Smooth muscle cell (in vitro differentiated cells): Measurements from ENCODE around the gene ZP1. TPM values are rescaled to one million over a fixed set of nuclear protein-coding genes. Genes with fewer than 3 reads are reported as not detected.

ENCODE experiments used
- DNase-seq: peaks from one replicate; lab custom pipeline; 2025; ENCODE audit not compliant: unreplicated experiment; lab: John Stamatoyannopoulos, UW
- H2AFZ ChIP-seq: fragments of 200-600 bp; sonication (generic); 2 replicates; pipeline ENCODE4 v1.6.0; 2016; ENCODE audit warnings: antibody characterized with exemption, low read depth, mild to moderate bottlenecking
- H3F3A ChIP-seq: fragments of 200-600 bp; sonication (generic); 2 replicates; pipeline ENCODE4 v1.6.0; 2017; ENCODE audit warnings: antibody characterized with exemption, low read depth
- H3K27ac ChIP-seq: fragments of 200-600 bp; sonication (generic); 2 replicates; pipeline ENCODE4 v1.5.1; 2016; ENCODE audit warnings: low read depth, mild to moderate bottlenecking
- H3K27me3 ChIP-seq: fragments of 200-600 bp; sonication (generic); 2 replicates; pipeline ENCODE4 v1.6.1; 2016; ENCODE audit warnings: low read depth, mild to moderate bottlenecking
- H3K36me3 ChIP-seq: fragments of 200-600 bp; sonication (generic); 2 replicates; pipeline ENCODE4 v1.5.1; 2016; ENCODE audit warnings: low read depth
- H3K4me1 ChIP-seq: fragments of 200-600 bp; sonication (generic); 2 replicates; pipeline ENCODE4 v1.5.1; 2016; ENCODE audit warnings: low read depth
- H3K4me2 ChIP-seq: fragments of 200-600 bp; sonication (generic); 2 replicates; pipeline ENCODE4 v1.6.0; 2016; ENCODE audit warnings: mild to moderate bottlenecking
- H3K4me3 ChIP-seq: fragments of 200-600 bp; sonication (generic); 2 replicates; pipeline ENCODE4 v1.5.1; 2016; ENCODE audit warnings: mild to moderate bottlenecking
- H3K79me2 ChIP-seq: fragments of 200-600 bp; sonication (generic); 2 replicates; pipeline ENCODE4 v1.6.0; 2016; ENCODE audit warnings: low read depth, mild to moderate bottlenecking
- H3K9ac ChIP-seq: fragments of 200-600 bp; sonication (generic); 2 replicates; pipeline ENCODE4 v1.6.0; 2016; ENCODE audit warnings: low read depth
- H3K9me3 ChIP-seq: fragments of 200-600 bp; sonication (generic); replicated peaks from 2 replicates; pipeline ENCODE4 v1.5.1; 2016; ENCODE audit warnings: low read depth
- H4K20me1 ChIP-seq: fragments of 200-600 bp; sonication (generic); 2 replicates; pipeline ENCODE4 v1.6.0; 2016; ENCODE audit warnings: low read depth
- WGBS: methylation state at CpG from one replicate; pipeline ENCODE4 v1.1.7; 2016; ENCODE audit warnings: low lambda C conversion rate; 5-methylcytosine and 5-hydroxymethylcytosine counted together
- polyA plus RNA-seq: library from polyadenylated mRNA; unstranded; fragments of >200 nt; fragmentation: Nextera tagmentation; extraction: Ambion mirVana; gene quantifications from 2 replicates; pipeline ENCODE4 v1.2.1, GENCODE V29; 2016
- total RNA-seq: library from RNA; depleted of rRNA; stranded (reverse); fragments of >200 nt; gene quantifications from 2 replicates; pipeline ENCODE4 v1.2.3, GENCODE V29; 2014
- TF ChIP-seq, protein P1 (sequence below): fragments of 200-600 bp; sonication (generic); IDR thresholded peaks from 2 replicates; pipeline ENCODE4 v1.5.1; 2017; ENCODE audit warnings: borderline replicate concordance, mild to moderate bottlenecking, antibody characterized with exemption; ENCODE audit not compliant: insufficient read depth, poor library complexity, severe bottlenecking

Gene ZP1
- total and polyA plus RNA-seq, 2 experiments from 2014 or later, result 0.94 to 2.9 TPM

DNA sequence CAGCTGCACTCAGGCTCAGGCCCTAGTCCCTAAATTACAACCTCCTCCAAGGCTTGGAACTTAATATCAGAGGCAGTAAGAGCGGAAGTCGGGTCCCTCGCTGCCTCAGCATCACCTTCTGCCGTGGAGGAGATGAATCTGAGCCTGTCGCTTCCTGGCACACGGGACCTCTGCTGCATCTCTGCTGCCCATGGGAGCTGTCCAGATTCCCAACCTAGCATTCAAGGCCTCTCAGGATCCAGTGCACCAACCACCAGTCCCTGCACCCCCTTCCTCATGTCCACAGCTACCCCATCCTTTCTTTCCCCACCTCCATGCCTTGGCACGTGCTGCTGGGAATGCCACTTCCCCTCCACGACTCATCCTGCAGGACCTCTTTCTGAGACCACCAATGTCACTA lies 9.1 kb upstream of the ZP1 start:
- H3K4me1 ChIP-seq, result no peaks in the 10 kb centered on the region
- H4K20me1 ChIP-seq, result no peaks in the 10 kb centered on the region
- TF ChIP-seq, protein P1, sequence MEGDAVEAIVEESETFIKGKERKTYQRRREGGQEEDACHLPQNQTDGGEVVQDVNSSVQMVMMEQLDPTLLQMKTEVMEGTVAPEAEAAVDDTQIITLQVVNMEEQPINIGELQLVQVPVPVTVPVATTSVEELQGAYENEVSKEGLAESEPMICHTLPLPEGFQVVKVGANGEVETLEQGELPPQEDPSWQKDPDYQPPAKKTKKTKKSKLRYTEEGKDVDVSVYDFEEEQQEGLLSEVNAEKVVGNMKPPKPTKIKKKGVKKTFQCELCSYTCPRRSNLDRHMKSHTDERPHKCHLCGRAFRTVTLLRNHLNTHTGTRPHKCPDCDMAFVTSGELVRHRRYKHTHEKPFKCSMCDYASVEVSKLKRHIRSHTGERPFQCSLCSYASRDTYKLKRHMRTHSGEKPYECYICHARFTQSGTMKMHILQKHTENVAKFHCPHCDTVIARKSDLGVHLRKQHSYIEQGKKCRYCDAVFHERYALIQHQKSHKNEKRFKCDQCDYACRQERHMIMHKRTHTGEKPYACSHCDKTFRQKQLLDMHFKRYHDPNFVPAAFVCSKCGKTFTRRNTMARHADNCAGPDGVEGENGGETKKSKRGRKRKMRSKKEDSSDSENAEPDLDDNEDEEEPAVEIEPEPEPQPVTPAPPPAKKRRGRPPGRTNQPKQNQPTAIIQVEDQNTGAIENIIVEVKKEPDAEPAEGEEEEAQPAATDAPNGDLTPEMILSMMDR, result no peak
- no peaks in the 10 kb centered on the region for H3K27me3 ChIP-seq
- no peak overlapping the region for H3K9ac ChIP-seq
- no peaks in the 10 kb centered on the region for H3F3A ChIP-seq
- no peaks in the 10 kb centered on the region for H3K79me2 ChIP-seq
- WGBS, result 87% methylated on average over 8 of the region's 8 CpGs
- H3K27ac ChIP-seq, result no peak overlapping the region
- no peak overlapping the region for H3K4me3 ChIP-seq
- no peak for DNase-seq
- no peak overlapping the region for H3K4me2 ChIP-seq
- H3K36me3 ChIP-seq, result no peaks in the 10 kb centered on the region
- no peak overlapping the region for H2AFZ ChIP-seq
- H3K9me3 ChIP-seq, result no peaks in the 10 kb centered on the region

DNA sequence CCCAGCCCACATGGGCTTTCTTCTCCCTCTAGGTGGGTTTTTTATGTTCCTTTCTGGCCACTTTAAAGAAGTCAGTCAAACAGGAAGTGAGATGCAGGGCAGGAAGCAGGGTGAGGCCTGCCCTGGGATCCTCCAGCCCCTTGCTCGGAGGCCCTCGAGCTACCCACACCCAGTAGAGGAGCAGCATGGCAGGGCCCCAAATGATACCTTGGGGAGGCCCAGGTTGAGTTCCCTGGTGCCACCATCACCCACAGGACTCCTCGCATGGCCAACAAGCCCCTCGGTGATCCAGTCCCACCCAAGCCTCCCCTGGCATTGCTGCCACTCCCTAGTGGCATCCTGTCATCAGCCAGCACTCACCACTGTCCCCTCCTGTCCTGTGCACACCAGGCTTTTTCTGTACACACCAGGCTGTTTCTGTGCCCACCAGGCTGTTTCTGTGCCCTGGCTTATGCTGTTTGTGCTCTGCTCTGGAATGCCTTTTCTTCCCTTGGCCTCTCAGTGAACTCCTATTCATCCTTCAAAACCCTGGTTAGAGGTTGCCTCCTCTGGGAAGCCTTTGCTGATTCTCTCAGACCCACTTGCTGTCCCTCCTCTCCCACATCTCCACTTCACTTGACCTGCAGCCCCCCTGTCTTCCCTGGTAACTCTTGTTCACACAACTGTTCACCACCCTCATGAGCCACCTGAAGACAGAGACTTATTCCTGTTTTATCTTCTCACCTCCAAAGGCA lies 8.4 kb upstream of the ZP1 start:
- Histone ChIP-seq H3K36me3 (no peaks in the 10 kb centered on the region), H3K27ac (no peak overlapping the region), H2AFZ (no peak overlapping the region), H3K27me3 (no peaks in the 10 kb centered on the region), H4K20me1 (no peaks in the 10 kb centered on the region), H3F3A (no peaks in the 10 kb centered on the region), H3K4me1 (no peaks in the 10 kb centered on the region), H3K4me3 (no peak overlapping the region), H3K9ac (no peak overlapping the region), H3K4me2 (no peak overlapping the region), H3K79me2 (no peaks in the 10 kb centered on the region), H3K9me3 (no peaks in the 10 kb centered on the region)
- 74% methylated on average over 4 of the region's 4 CpGs for WGBS
- TF ChIP-seq, protein P1, result no peak
- DNase-seq, result no peak

DNA sequence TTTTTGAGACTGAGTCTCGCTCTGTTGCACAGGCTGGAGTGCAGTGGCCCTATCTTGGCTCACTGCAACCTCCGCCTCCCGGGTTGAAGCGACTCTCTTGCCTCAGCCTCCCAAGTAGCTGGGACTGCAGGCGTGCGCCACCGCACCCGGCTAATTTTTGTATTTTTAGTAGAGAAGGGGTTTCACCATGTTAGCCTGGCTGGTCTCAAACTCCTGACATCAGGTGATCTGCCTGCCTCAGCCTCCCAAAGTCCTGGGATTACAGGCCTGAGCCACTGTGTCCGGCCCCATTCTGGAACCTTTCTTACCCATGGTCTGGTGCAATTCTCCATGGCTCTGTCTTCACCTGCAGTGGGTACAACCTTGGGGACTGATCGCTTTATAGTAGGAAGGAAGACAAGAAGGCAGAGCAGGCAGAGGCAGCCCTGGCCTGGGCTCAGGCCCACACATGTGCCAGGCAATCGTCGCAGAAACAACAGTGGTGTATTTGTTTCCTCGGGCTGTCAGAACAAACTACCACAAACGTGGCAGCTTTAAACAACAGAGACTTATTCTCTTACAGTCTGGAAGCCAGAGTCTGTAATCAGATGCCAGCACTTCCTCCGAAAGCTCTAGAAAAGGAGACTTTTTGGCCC lies 7.6 kb upstream of the ZP1 start:
- 86% methylated on average over 15 of the region's 15 CpGs for WGBS
- no peaks in the 10 kb centered on the region for H3K4me1 ChIP-seq
- H3K79me2 ChIP-seq, result no peaks in the 10 kb centered on the region
- TF ChIP-seq, protein P1, result no peak
- H4K20me1 ChIP-seq, result no peaks in the 10 kb centered on the region
- H3K36me3 ChIP-seq, result no peaks in the 10 kb centered on the region
- no peak for DNase-seq
- no peak overlapping the region for H3K4me2 ChIP-seq
- no peak overlapping the region for H3K27ac ChIP-seq
- no peak overlapping the region for H3K9ac ChIP-seq
- H3K27me3 ChIP-seq, result no peaks in the 10 kb centered on the region
- H2AFZ ChIP-seq, result no peak overlapping the region
- no peaks in the 10 kb centered on the region for H3K9me3 ChIP-seq
- H3K4me3 ChIP-seq, result no peak overlapping the region
- no peaks in the 10 kb centered on the region for H3F3A ChIP-seq
